H1 (cell line): ENCODE data around the gene GLUL. TPM values are rescaled to one million over a fixed set of nuclear protein-coding genes. Genes with fewer than 3 reads are reported as not detected.

ENCODE experiments used
- BACH1 ChIP-seq: IDR thresholded peaks from 2 replicates; pipeline ENCODE4 v1.6.1; 2012; ENCODE audit warnings: low read length, improper control_type of control experiment
- JUND ChIP-seq: IDR thresholded peaks from 2 replicates; pipeline ENCODE4 v1.6.1; 2011; ENCODE audit warnings: mild to moderate bottlenecking, improper control_type of control experiment, low read length
- NANOG ChIP-seq: IDR thresholded peaks from 2 replicates; pipeline ENCODE4 v1.6.1; 2011; ENCODE audit warnings: low read length, low read depth, mild to moderate bottlenecking, inconsistent platforms; ENCODE audit not compliant: insufficient read depth, poor library complexity, severe bottlenecking
- PHF8 ChIP-seq: fragments of 200-600 bp; sonication (generic); conservative IDR thresholded peaks from 2 replicates; pipeline ENCODE4 v1.7.1; 2012; ENCODE audit warnings: low read depth, mild to moderate bottlenecking, inconsistent platforms, low read length, moderate library complexity
- RAD21 ChIP-seq, 2 experiments: IDR thresholded peaks in 1 of 2; conservative IDR thresholded peaks in 1 of 2; 2 replicates each; pipeline ENCODE4 v1.6.1; 2011; ENCODE audit warnings: low read depth in 2 of 2, low read length in 2 of 2, improper control_type of control experiment in 1 of 2, inconsistent platforms in 1 of 2, mild to moderate bottlenecking in 1 of 2, moderate library complexity in 1 of 2
- TEAD4 ChIP-seq: IDR thresholded peaks from 2 replicates; pipeline ENCODE4 v1.6.1; 2012; ENCODE audit warnings: low read depth, low read length, inconsistent platforms, mixed read lengths
- polyA plus RNA-seq, 7 experiments: library from polyadenylated mRNA; depleted of rRNA in 3 of 7; stranded (reverse) in 5 of 7; unstranded in 2 of 7; fragments of >200 nt in 5 of 7; fragments of 200-250 nt in 2 of 7; gene quantifications; 1 replicate in 5 of 7; 2 replicates in 1 of 7; 4 replicates in 1 of 7; pipeline versions ENCODE4 v1.2.1 to v1.2.3, GENCODE V29; 2011 to 2013; ENCODE audit warnings: missing spikeins in 2 of 7, mixed read lengths in 2 of 7
- total RNA-seq: library from RNA; stranded (reverse); fragmentation: NEBNext Ultra II Directional; extraction: Animal tissue kit (Norgen Biotek cat#: 25700); gene quantifications from 2 replicates; pipeline ENCODE4 v1.2.1, GENCODE V29; 2021

The GLUL gene
- total and polyA plus RNA-seq, 2 of the 8 experiments (the other 6 are each of a cell fraction or from before 2014, with no cell fraction given) = 261 to 453 TPM

GRCh38 chr1:182376936-182377574 is 14.5 kb downstream of the GLUL start (continued):
- TF ChIP-seq BACH1 = no peak
- no peak for TF ChIP-seq PHF8
- no peak for TF ChIP-seq JUND
- no peak for TF ChIP-seq TEAD4
- TF ChIP-seq RAD21 (IDR thresholded peaks at IDR 0.05 in 1 of 2, conservative IDR thresholded peaks at IDR 0.05 in 1 of 2; ENCODE audit: low read depth in 2 of 2, low read length in 2 of 2) = no peak
- no peak for TF ChIP-seq NANOG
